CD14-positive monocyte (primary cell): ENCODE data around the gene CASP14. TPM values are rescaled to one million over a fixed set of nuclear protein-coding genes. Genes with fewer than 3 reads are reported as not detected.
"Not testable (repeated sequence)": the region's sequence is repeated elsewhere in the genome, so short reads cannot be mapped to it uniquely, and the experiment has no call there.

Experiments used
- DNase-seq, 3 donors: peaks; one replicate each; pipeline ENCODE4 v3.0.0-alpha.2; 2011 to 2022
- H2AFZ ChIP-seq: 2 replicates; pipeline ENCODE4 v1.6.0; 2012; ENCODE audit warnings: mild to moderate bottlenecking, low read depth, low read length, inconsistent platforms; ENCODE audit not compliant: insufficient read depth, poor library complexity, severe bottlenecking
- H3K27ac ChIP-seq, 2 donors: 1 replicate in 1 of 2; 2 replicates in 1 of 2; pipeline ENCODE4 v1.5.1; 2012 to 2013; ENCODE audit warnings: low read length in 2 of 2, control low read depth in 1 of 2, inconsistent platforms in 1 of 2, low read depth in 1 of 2, mild to moderate bottlenecking in 1 of 2
- H3K27me3 ChIP-seq, 2 donors: one replicate each; pipeline versions ENCODE4 v1.6.0 to v1.6.1; 2011 to 2013; ENCODE audit warnings: low read length in 2 of 2; ENCODE audit not compliant: control insufficient read depth in 2 of 2, insufficient read depth in 2 of 2
- H3K36me3 ChIP-seq, 2 donors: replicated peaks in 1 of 2; 1 replicate in 1 of 2; 2 replicates in 1 of 2; pipeline versions ENCODE4 v1.5.1 to v1.6.1; 2012 to 2013; ENCODE audit warnings: low read length in 2 of 2, control low read depth in 1 of 2, inconsistent platforms in 1 of 2, mild to moderate bottlenecking in 1 of 2; ENCODE audit not compliant: insufficient read depth in 2 of 2, control insufficient read depth in 1 of 2
- H3K4me1 ChIP-seq, 2 donors: 1 replicate in 1 of 2; 2 replicates in 1 of 2; pipeline versions ENCODE4 v1.5.1 to v1.6.1; 2012 to 2013; ENCODE audit warnings: low read length in 2 of 2, control low read depth in 1 of 2, inconsistent platforms in 1 of 2, mild to moderate bottlenecking in 1 of 2, moderate library complexity in 1 of 2; ENCODE audit not compliant: insufficient read depth in 2 of 2, control insufficient read depth in 1 of 2
- H3K4me2 ChIP-seq: replicated peaks from 2 replicates; pipeline ENCODE3; 2012; ENCODE audit warnings: low read length, moderate library complexity, mild to moderate bottlenecking; ENCODE audit not compliant: poor library complexity, severe bottlenecking; ENCODE audit errors: extremely low read depth
- H3K4me3 ChIP-seq, 3 experiments: fragments of 200-600 bp in 1 of 3; sonication (generic) in 1 of 3; replicated peaks in 1 of 3; 1 replicate in 2 of 3; 2 replicates in 1 of 3; pipeline ENCODE4 v1.5.1; 2011 to 2013; ENCODE audit warnings: low read length in 3 of 3, mild to moderate bottlenecking in 3 of 3, control low read depth in 2 of 3, low read depth in 2 of 3, inconsistent platforms in 1 of 3, moderate library complexity in 1 of 3
- H3K79me2 ChIP-seq: 2 replicates; pipeline ENCODE4 v1.6.0; 2012; ENCODE audit warnings: mild to moderate bottlenecking, control low read depth, inconsistent platforms, low read length, moderate library complexity; ENCODE audit not compliant: insufficient read depth
- H3K9ac ChIP-seq: 2 replicates; pipeline ENCODE4 v1.6.0; 2017; ENCODE audit warnings: low read length, mild to moderate bottlenecking; ENCODE audit not compliant: insufficient read depth, poor library complexity, severe bottlenecking
- H3K9me3 ChIP-seq, 2 donors: replicated peaks in 1 of 2; 1 replicate in 1 of 2; 2 replicates in 1 of 2; pipeline versions ENCODE4 v1.5.1 to v1.6.1; 2012 to 2013; ENCODE audit warnings: low read length in 2 of 2, control low read depth in 1 of 2; ENCODE audit not compliant: control insufficient read depth in 1 of 2, insufficient read depth in 1 of 2
- H4K20me1 ChIP-seq: 2 replicates; pipeline ENCODE4 v1.6.0; 2012; ENCODE audit warnings: mild to moderate bottlenecking, low read length, control low read depth, moderate library complexity; ENCODE audit not compliant: insufficient read depth
- H3K27ac Mint-ChIP-seq, 7 donors: one replicate each; pipeline ENCODE4 v1.8.0; 2020; ENCODE audit warnings: mild to moderate bottlenecking in 7 of 7, mixed read lengths in 7 of 7, moderate library complexity in 6 of 7, inconsistent platforms in 2 of 7
- H3K27me3 Mint-ChIP-seq, 3 donors: one replicate each; pipeline ENCODE4 v1.8.0; 2021 to 2022; ENCODE audit warnings: low read depth in 3 of 3, mild to moderate bottlenecking in 3 of 3, mixed read lengths in 3 of 3, moderate library complexity in 3 of 3, inconsistent platforms in 1 of 3
- H3K36me3 Mint-ChIP-seq, 2 donors: one replicate each; pipeline ENCODE4 v1.8.0; 2020; ENCODE audit warnings: mixed read lengths in 2 of 2, inconsistent platforms in 1 of 2, mild to moderate bottlenecking in 1 of 2
- H3K4me1 Mint-ChIP-seq: one replicate; pipeline ENCODE4 v1.8.0; 2020; ENCODE audit warnings: mild to moderate bottlenecking, mixed read lengths
- H3K4me3 Mint-ChIP-seq, 2 donors: one replicate each; pipeline ENCODE4 v1.8.0; 2020; ENCODE audit warnings: mild to moderate bottlenecking in 2 of 2, mixed read lengths in 2 of 2, moderate library complexity in 1 of 2
- H3K9me3 Mint-ChIP-seq, 7 donors: one replicate each; pipeline ENCODE4 v1.8.0; 2020 to 2022; ENCODE audit warnings: mixed read lengths in 7 of 7, mild to moderate bottlenecking in 6 of 7, moderate library complexity in 6 of 7, inconsistent platforms in 2 of 7
- CTCF ChIP-seq: fragments of 200-600 bp; IDR thresholded peaks from one replicate; pipeline ENCODE4 v1.8.0; 2022; ENCODE audit warnings: antibody characterized with exemption, mild to moderate bottlenecking
- WGBS: methylation state at CpG from one replicate; pipeline ENCODE4 v1.1.5; 2013; ENCODE audit warnings: missing lambda C conversion rate; ENCODE audit not compliant: insufficient coverage; 5-methylcytosine and 5-hydroxymethylcytosine counted together
- intact Hi-C, 2 donors: fragments of 100-400 bp; cut with micrococcal nuclease; formaldehyde crosslinking; loops; one replicate each; pipeline versions ENCODE4 v1.15.0 to v1.15.1; 2023
- polyA plus RNA-seq, 3 donors: library from polyadenylated mRNA; depleted of rRNA in 1 of 3; unstranded in 2 of 3; stranded (reverse) in 1 of 3; fragments of 300-500 nt in 2 of 3; fragments of >200 nt in 1 of 3; fragmentation: Illumina TruSeq in 2 of 3; gene quantifications; 1 replicate in 2 of 3; 2 replicates in 1 of 3; pipeline ENCODE4 v1.2.3, GENCODE V29; 2012 to 2021

The CASP14 gene
- polyA plus RNA-seq, 3 donors: not detected

- DNase-seq: no peak
- Histone ChIP-seq H3K27ac (no peak overlapping the region), H3K79me2 (no peaks in the 10 kb centered on the region), H2AFZ (no peak overlapping the region), H3K4me3 (no peak overlapping the region), H3K36me3 (no peaks in the 10 kb centered on the region), H3K4me2 (no peak overlapping the region), H3K9me3 (no peaks in the 10 kb centered on the region), H3K9ac (no peak overlapping the region), H4K20me1 (no peaks in the 10 kb centered on the region), H3K27me3 (peaks cover 0 to 3% of the 10 kb centered on the region in 2 donors), H3K4me1 (no peaks in the 10 kb centered on the region)
- Mint-ChIP-seq H3K9me3 (peaks cover 0 to 4% (median 0%) of the 10 kb centered on the region in 7 donors), H3K4me3 (no peak overlapping the region), H3K4me1 (no peaks in the 10 kb centered on the region), H3K27ac (no peak overlapping the region), H3K36me3 (no peaks in the 10 kb centered on the region), H3K27me3 (peaks cover 2 to 17% (median 5%) of the 10 kb centered on the region in 3 donors)
- intact Hi-C loops: no loop called here
- no peak for TF ChIP-seq CTCF
- WGBS: no CpG with 5 or more reads among the region's 4 CpGs
Observed at GRCh38 chr19:15075806-15076205, 26.5 kb downstream of the CASP14 start.

- H2AFZ ChIP-seq, H4K20me1 ChIP-seq, H3K4me3 Mint-ChIP-seq, H3K27me3 ChIP-seq, H3K4me1 Mint-ChIP-seq, intact Hi-C loops, H3K4me1 ChIP-seq, H3K36me3 ChIP-seq, H3K27ac ChIP-seq, H3K4me3 ChIP-seq, H3K9ac ChIP-seq, H3K36me3 Mint-ChIP-seq, H3K9me3 Mint-ChIP-seq, H3K79me2 ChIP-seq, H3K4me2 ChIP-seq, DNase-seq, H3K9me3 ChIP-seq: not testable (repeated sequence)
- H3K27me3 Mint-ChIP-seq: peaks cover 6 to 16% (median 11%) of the 10 kb centered on the region in 3 donors
- H3K27ac Mint-ChIP-seq: peak overlapping the region in 1 of 7 donors; percentile 53
- WGBS: no CpG with 5 or more reads among the region's 4 CpGs
Observed at GRCh38 chr19:15080002-15080401, 30.7 kb downstream of the CASP14 start.
